COLO829 (cell line): ENCODE results near the gene LRMDA.

Experiments used
- DNase-seq: peaks from one replicate; pipeline ENCODE4 v3.0.0; 2012; ENCODE audit warnings: low spot score

LRMDA gene

GRCh38 chr10:75425291-75426079, 5.9 kb upstream of the LRMDA start:
- no peak for DNase-seq

GRCh38 chr10:75426880-75427279, 4.5 kb upstream of the LRMDA start:
- no peak for DNase-seq

DNA sequence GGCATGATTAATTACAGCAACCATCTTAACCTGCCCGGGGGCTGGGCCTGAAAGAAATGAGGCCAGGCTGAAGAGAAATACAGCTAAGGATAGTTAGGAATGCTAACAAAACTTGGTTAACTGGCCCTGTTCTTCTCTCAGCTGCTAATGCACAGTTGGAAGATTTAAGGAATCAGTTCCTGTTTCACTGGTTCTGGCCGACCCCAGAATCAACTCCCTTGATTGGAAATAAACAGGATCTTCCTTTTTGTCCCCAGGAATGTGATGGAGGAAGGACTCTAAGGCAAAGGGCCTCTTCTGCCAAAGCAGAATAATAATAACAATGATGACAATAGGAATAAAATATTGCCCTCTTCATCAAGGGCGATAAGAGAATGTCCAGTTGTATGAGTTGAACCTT, 3.5 kb upstream of the LRMDA start:
- no peak for DNase-seq

GRCh38 chr10:75428434-75429158, 2.8 kb upstream of the LRMDA start:
- no peak for DNase-seq

DNA sequence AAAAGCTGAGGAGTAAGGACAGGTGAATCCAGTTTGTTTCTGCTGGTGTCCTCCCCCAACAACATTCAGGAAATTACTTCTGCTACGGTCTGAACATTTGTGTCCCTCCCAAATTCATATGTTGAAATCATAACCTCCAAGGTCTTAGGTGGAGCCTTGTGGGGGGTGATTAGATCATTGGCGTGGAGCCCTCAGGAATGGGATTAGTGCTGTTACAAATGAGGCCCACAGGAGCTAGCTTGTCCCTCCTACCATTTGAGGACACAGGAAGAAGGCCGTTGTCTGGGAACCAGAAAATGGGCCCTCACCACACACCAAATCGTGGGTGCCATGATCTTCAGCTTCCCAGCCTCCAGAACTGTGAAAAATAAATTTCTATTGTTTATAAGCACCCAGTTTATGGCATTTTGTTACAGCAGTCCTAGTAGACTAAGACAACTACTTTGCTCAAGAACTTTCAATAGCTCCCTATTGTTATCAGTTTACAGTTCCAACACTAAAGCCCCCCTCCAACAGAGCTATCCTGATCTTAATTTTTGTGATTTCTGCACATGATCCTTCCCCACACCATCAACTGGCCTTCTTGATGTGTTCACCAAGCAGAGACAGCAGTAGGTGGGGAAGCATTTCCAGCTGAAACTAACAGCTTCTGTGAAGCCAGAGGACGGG, 2.1 kb upstream of the LRMDA start:
- DNase-seq = no peak

- DNase-seq = no peak
Measured at GRCh38 chr10:75430000-75430763, 1.2 kb upstream of the LRMDA start.

DNA sequence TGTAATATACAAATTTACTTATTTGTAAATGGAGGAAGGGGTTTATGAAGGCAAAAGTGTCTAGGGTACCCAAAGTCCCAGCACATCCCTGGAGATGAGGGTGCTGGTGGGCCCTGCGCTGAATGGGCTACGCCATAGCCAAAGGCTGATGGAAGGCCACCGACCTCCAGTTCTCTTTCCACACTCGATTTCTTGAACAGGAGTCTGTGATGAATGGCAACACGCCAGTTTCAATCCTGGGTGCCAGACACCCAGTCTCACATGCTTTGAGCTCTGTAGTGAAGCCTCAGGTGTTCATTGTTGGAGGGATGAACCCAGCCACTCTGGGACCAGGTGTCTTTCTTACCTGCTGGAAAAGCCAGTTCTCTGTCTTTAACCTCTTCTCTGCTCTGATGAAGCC, 752 bp downstream of the LRMDA start:
- no peak for DNase-seq

- no peak for DNase-seq
Measured at GRCh38 chr10:75432763-75433162, 1.3 kb downstream of the LRMDA start.

- DNase-seq = no peak
Measured at GRCh38 chr10:75433216-75433615, 1.8 kb downstream of the LRMDA start.

- DNase-seq = no peak
Measured at GRCh38 chr10:75434291-75434690, 2.9 kb downstream of the LRMDA start.

GRCh38 chr10:75435291-75435690, 3.9 kb downstream of the LRMDA start:
- DNase-seq = no peak

DNA sequence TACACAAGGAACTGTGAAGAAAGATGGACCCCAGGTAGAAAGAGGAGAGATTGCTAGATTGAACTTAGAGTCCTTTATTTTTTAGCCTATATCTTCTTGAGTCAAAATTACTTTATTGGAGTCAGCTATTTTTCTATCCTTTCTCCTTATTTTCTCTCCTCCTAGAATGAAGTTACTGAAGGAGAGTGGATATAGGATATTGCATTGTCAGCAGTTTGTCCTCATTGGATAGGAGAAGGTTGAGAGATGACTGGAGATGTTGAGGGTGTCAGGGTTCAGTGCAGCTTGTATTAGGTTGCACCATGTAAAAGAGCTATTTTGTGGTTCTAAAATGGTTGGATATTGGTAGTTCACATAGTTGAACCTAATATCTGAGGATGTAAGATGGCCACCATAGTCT, 5.5 kb downstream of the LRMDA start:
- no peak for DNase-seq

DNA sequence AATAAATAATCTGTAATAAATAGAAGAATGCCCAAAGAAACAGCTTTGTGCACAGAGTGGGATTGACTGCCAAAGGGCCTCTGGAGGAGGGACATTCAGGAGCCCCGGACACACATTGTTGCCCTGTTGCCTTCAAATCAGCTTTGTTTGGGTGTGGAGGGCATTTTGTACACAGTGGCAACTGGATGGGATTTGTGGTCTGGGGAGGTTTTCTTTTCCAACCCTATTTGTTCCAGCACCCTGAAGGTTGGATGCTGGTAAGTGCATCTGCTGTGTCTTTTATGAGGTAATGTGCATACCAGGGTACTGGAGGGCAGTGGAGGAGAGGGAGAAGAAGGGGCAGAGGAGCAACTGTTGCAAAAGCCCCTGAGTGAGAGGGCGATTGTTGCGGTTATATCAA, 6.3 kb downstream of the LRMDA start:
- no peak for DNase-seq

GRCh38 chr10:75438275-75438674, 6.9 kb downstream of the LRMDA start:
- no peak for DNase-seq

GRCh38 chr10:75439811-75440210, 8.4 kb downstream of the LRMDA start:
- DNase-seq = no peak

- DNase-seq = no peak
Measured at GRCh38 chr10:75440271-75440793, 8.9 kb downstream of the LRMDA start.

DNA sequence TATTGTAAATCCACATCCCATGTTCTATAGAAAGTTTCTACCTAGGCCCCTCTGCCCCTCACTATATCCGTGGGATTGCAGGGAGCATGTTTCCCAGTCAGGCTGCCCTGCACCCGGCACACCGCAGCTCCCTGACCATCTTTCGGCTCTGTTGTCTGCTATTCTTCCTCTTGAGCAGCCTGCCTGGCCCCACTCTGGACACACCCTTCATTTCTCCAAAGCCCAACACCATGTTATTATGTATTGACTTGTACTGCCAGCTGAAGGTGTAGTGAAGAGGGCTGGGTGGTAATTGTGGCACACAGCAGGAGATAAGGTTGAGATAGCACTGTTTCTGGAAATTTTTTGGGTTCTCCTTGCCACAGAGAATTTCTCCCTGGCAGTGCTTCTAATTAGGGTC, 9.8 kb downstream of the LRMDA start:
- DNase-seq = no peak

- no peak for DNase-seq
Measured at GRCh38 chr10:75441682-75442081, 10.3 kb downstream of the LRMDA start.

DNA sequence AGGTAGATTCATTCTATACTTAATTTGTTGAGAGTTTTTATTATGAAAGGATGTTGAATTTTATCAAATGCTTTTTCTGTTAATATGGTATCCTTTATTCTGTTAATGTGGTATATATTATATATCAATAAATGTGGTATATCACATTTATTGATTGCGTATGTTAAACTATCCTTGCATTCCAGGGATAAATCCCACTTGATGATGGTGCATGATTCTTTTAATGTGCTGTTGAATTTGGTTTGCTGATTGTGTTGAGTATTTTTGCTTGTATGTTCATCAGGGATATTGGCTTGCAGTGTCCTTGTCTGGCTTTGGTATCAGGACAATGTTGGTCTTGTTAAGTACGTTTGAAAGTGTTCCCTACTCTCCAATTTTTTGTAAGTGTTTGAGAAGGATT, 11.9 kb downstream of the LRMDA start:
- DNase-seq = no peak

- no peak for DNase-seq
Measured at GRCh38 chr10:75444781-75445386, 13.5 kb downstream of the LRMDA start.

GRCh38 chr10:75446508-75446907, 15.1 kb downstream of the LRMDA start:
- DNase-seq = no peak

DNA sequence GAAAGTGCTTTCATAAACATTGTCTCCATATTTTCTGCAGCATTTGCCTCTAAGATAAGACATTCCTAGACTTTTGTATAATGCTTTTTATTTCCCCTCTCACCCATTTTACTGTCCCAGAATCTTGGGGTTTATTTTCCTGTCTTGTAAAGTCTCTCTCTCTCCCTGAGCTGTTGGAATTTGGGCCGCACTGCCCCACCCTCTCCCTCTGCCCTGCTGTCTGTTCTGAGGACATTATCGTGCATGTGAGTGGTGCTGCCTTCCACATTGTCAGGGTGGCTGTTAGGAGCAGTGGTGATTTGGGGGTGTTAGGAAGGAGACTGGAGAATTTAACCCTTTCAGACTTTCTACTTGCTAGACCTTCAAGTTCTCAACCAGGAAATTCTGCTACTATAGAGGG, 16.7 kb downstream of the LRMDA start:
- no peak for DNase-seq
